Endothelial cell of umbilical vein (primary cell): ENCODE measurements around the gene OSBPL8. TPM values are rescaled to one million over a fixed set of nuclear protein-coding genes. Genes with fewer than 3 reads are reported as not detected.

Source experiments
- BruUV-seq: library from RNA; stranded (reverse); fragments of 400-500 nt; replicated peaks from 2 replicates; lab custom pipeline; 2021; lab: Mats Ljungman, UMichigan
- CTCF ChIA-PET: fragments of 300-600, 350-600 bp; sonication (Branson Sonifier 250); formaldehyde crosslinking; loops from one replicate; lab custom pipeline; 2021; ENCODE audit warnings: antibody characterized with exemption, inconsistent platforms; lab: Charles Lee
- POLR2A ChIA-PET: fragments of 300-600, 350-600 bp; sonication (Branson Sonifier 250); formaldehyde crosslinking; loops from one replicate; lab custom pipeline; 2021; ENCODE audit warnings: antibody characterized with exemption, inconsistent platforms; lab: Charles Lee
- DNase-seq: peaks from one replicate; pipeline ENCODE4 v3.0.0-alpha.2; 2011; ENCODE audit warnings: low read depth, low spot score
- FAIRE-seq: peaks from 2 replicates; lab custom pipeline; 2011; peaks lifted over from hg19 to GRCh38; lab: Jason Lieb, UNC
- H2AFZ ChIP-seq: 2 replicates; pipeline ENCODE4 v1.6.0; 2012; ENCODE audit warnings: low read depth, low read length, control low read depth, inconsistent platforms
- H3K27ac ChIP-seq: 2 replicates; pipeline ENCODE4 v1.5.1; 2011; ENCODE audit warnings: low read depth, mild to moderate bottlenecking, control low read depth, low read length, moderate library complexity; ENCODE audit not compliant: insufficient read depth
- H3K27me3 ChIP-seq, 2 experiments: 2 replicates each; pipeline versions ENCODE4 v1.6.0 to v1.6.1; 2011; ENCODE audit warnings: low read length in 2 of 2, mixed read lengths in 1 of 2; ENCODE audit not compliant: control insufficient read depth in 2 of 2, insufficient read depth in 2 of 2
- H3K36me3 ChIP-seq, 2 experiments: 2 replicates in 1 of 2; 3 replicates in 1 of 2; pipeline ENCODE4 v1.5.1; 2011; ENCODE audit warnings: low read length in 2 of 2, mild to moderate bottlenecking in 1 of 2, moderate library complexity in 1 of 2; ENCODE audit not compliant: control insufficient read depth in 2 of 2, insufficient read depth in 2 of 2; ENCODE audit errors: extremely low read depth in 1 of 2
- H3K4me1 ChIP-seq: 3 replicates; pipeline ENCODE4 v1.5.1; 2011; ENCODE audit warnings: mild to moderate bottlenecking, low read length; ENCODE audit not compliant: control insufficient read depth, insufficient read depth; ENCODE audit errors: extremely low read depth
- H3K4me2 ChIP-seq: 2 replicates; pipeline ENCODE4 v1.6.1; 2011; ENCODE audit warnings: low read length, control low read depth, mixed read lengths; ENCODE audit not compliant: insufficient read depth
- H3K4me3 ChIP-seq, 3 experiments: fragments of 200-600 bp in 1 of 3; sonication (generic), shearing (Covaris generic) in 1 of 3; replicated peaks in 1 of 3; 2 replicates each; pipeline ENCODE4 v1.5.1; 2011 to 2016; ENCODE audit warnings: control low read depth in 3 of 3, low read length in 3 of 3, mild to moderate bottlenecking in 2 of 3, inconsistent platforms in 1 of 3, low read depth in 1 of 3, moderate library complexity in 1 of 3; ENCODE audit not compliant: insufficient read depth in 1 of 3
- H3K79me2 ChIP-seq: 2 replicates; pipeline ENCODE4 v1.6.0; 2012; ENCODE audit warnings: low read length, inconsistent platforms; ENCODE audit not compliant: control insufficient read depth, insufficient read depth
- H3K9ac ChIP-seq: replicated peaks from 2 replicates; pipeline ENCODE3; 2011; ENCODE audit warnings: low read length, control low read depth; ENCODE audit not compliant: insufficient read depth; ENCODE audit errors: extremely low read depth
- H3K9me1 ChIP-seq: replicated peaks from 3 replicates; pipeline ENCODE4 v1.6.0; 2011; ENCODE audit warnings: mild to moderate bottlenecking, low read length; ENCODE audit not compliant: control insufficient read depth, insufficient read depth; ENCODE audit errors: extremely low read depth
- H3K9me3 ChIP-seq: replicated peaks from 2 replicates; pipeline ENCODE4 v1.5.1; 2012; ENCODE audit warnings: low read length, inconsistent platforms; ENCODE audit not compliant: control insufficient read depth, insufficient read depth
- H4K20me1 ChIP-seq: replicated peaks from 2 replicates; pipeline ENCODE3; 2011; ENCODE audit warnings: mild to moderate bottlenecking, low read length; ENCODE audit not compliant: control insufficient read depth, insufficient read depth; ENCODE audit errors: extremely low read depth
- EZH2 ChIP-seq: IDR thresholded peaks from 2 replicates; pipeline ENCODE4 v1.6.1; 2012; ENCODE audit warnings: borderline replicate concordance, low read depth, mild to moderate bottlenecking, moderate library complexity, low read length, inconsistent platforms; ENCODE audit not compliant: severe bottlenecking
- FOS ChIP-seq: IDR thresholded peaks from 2 replicates; pipeline ENCODE4 v1.6.1; 2011; ENCODE audit warnings: mild to moderate bottlenecking, low read length, moderate library complexity, borderline replicate concordance; ENCODE audit not compliant: insufficient read depth
- GATA2 ChIP-seq: IDR thresholded peaks from 2 replicates; pipeline ENCODE4 v1.7.0; 2011; ENCODE audit warnings: low read depth, mild to moderate bottlenecking, moderate library complexity, mixed read lengths, low read length; ENCODE audit not compliant: insufficient read length, insufficient read depth
- JUN ChIP-seq: IDR thresholded peaks from 2 replicates; pipeline ENCODE4 v1.6.1; 2011; ENCODE audit warnings: borderline replicate concordance, low read depth; ENCODE audit not compliant: insufficient read length, insufficient read depth
- MYC ChIP-seq: IDR thresholded peaks from one replicate; pipeline ENCODE4 v1.6.1; 2011; ENCODE audit warnings: mild to moderate bottlenecking, low read depth, low read length
- POLR2A ChIP-seq: IDR thresholded peaks from 2 replicates; pipeline ENCODE4 v1.6.1; 2012; ENCODE audit warnings: low read depth, mild to moderate bottlenecking, control low read depth, low read length
- POLR2AphosphoS5 ChIP-seq: IDR thresholded peaks from 2 replicates; pipeline ENCODE4 v1.6.1; 2012; ENCODE audit warnings: low read depth, mild to moderate bottlenecking, control low read depth, low read length, moderate library complexity; ENCODE audit not compliant: insufficient read depth
- dilution Hi-C: fragments of 300-500 bp; cut with MboI; formaldehyde crosslinking; loops from one replicate; pipeline ENCODE4 v1.15.0; 2019; ENCODE audit warnings: low sequenced_read_pairs; ENCODE audit not compliant: extremely low pct_ligation_motif_present
- intact Hi-C: fragments of 100-400 bp; cut with micrococcal nuclease; formaldehyde crosslinking; loops from one replicate; pipeline ENCODE4 v1.10.0; 2022
- polyA plus RNA-seq, 4 experiments: library from polyadenylated mRNA; depleted of rRNA in 3 of 4; stranded (reverse) in 3 of 4; unstranded in 1 of 4; fragments of >200 nt; gene quantifications; 2 replicates each; pipeline versions ENCODE4 v1.2.1 to v1.2.3, GENCODE V29; 2011 to 2012; ENCODE audit warnings: missing spikeins in 1 of 4
- total RNA-seq: library from RNA; stranded (reverse); gene quantifications from 2 replicates; pipeline ENCODE4 v1.2.3, GENCODE V29; 2021
- TF ChIP-seq, protein P1 (sequence below): IDR thresholded peaks from 2 replicates; pipeline ENCODE4 v1.6.1; 2011; ENCODE audit not compliant: insufficient read depth, insufficient read length
- TF ChIP-seq, protein P2 (sequence below), 2 donors: IDR thresholded peaks; 1 replicate in 1 of 2; 2 replicates in 1 of 2; pipeline ENCODE4 v1.5.1; 2011; ENCODE audit warnings: low read length in 2 of 2, mild to moderate bottlenecking in 2 of 2, moderate library complexity in 2 of 2, control low read depth in 1 of 2, inconsistent platforms in 1 of 2, low read depth in 1 of 2; ENCODE audit not compliant: insufficient read depth in 1 of 2; ENCODE audit errors: extremely low read depth in 1 of 2

The OSBPL8 gene
- total and polyA plus RNA-seq, 2 donors (not counting 3 experiments of a cell fraction or from before 2014, with no cell fraction given): 10.3 to 47.6 TPM

DNA sequence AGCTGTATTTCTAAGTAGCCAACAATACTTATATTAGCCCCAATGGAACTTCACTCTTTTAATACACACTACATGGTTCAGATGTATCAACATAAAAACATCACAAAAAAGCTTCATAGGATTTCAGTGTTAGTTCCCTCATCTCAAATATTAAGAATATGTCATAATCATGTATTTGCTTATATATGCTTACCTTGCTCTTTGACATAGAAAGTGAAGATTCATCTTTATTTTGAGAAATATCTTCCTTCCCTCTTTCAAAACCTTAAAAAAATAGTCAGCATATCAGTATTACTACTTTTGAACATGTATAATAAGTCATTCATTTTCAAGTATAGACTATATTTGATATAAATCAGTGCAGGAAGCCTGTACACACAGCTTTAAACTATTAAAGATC, 149.2 kb downstream of the OSBPL8 start:
- dilution Hi-C loops (no loop called here), intact Hi-C loops (no loop called here)
- no peaks in the 10 kb centered on the region for H3K9me3 ChIP-seq
- H3K27me3 ChIP-seq: no peaks in the 10 kb centered on the region
- no peak overlapping the region for H3K9ac ChIP-seq
- H4K20me1 ChIP-seq: no peaks in the 10 kb centered on the region
- BruUV-seq: no TSS peak
- H3K27ac ChIP-seq: no peak overlapping the region
- TF ChIP-seq, protein P1, sequence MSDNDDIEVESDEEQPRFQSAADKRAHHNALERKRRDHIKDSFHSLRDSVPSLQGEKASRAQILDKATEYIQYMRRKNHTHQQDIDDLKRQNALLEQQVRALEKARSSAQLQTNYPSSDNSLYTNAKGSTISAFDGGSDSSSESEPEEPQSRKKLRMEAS: no peak
- no peak for TF ChIP-seq JUN
- TF ChIP-seq POLR2AphosphoS5: no peak
- no peak for TF ChIP-seq POLR2A
- no peak for TF ChIP-seq MYC
- TF ChIP-seq FOS: no peak
- TF ChIP-seq GATA2: no peak
- TF ChIP-seq, protein P2, sequence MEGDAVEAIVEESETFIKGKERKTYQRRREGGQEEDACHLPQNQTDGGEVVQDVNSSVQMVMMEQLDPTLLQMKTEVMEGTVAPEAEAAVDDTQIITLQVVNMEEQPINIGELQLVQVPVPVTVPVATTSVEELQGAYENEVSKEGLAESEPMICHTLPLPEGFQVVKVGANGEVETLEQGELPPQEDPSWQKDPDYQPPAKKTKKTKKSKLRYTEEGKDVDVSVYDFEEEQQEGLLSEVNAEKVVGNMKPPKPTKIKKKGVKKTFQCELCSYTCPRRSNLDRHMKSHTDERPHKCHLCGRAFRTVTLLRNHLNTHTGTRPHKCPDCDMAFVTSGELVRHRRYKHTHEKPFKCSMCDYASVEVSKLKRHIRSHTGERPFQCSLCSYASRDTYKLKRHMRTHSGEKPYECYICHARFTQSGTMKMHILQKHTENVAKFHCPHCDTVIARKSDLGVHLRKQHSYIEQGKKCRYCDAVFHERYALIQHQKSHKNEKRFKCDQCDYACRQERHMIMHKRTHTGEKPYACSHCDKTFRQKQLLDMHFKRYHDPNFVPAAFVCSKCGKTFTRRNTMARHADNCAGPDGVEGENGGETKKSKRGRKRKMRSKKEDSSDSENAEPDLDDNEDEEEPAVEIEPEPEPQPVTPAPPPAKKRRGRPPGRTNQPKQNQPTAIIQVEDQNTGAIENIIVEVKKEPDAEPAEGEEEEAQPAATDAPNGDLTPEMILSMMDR (IDR thresholded peaks at IDR 0.05; ENCODE audit: extremely low read depth in 1 of 2, insufficient read depth in 1 of 2, low read depth in 1 of 2, low read length in 2 of 2): no peak
- no peak for TF ChIP-seq EZH2
- H3K79me2 ChIP-seq: no peaks in the 10 kb centered on the region
- no peaks in the 10 kb centered on the region for H3K4me1 ChIP-seq
- ChIA-PET POLR2A (no interaction called here), CTCF (interaction anchor here (1.3 kb wide), 1 partner anchor 13 kb away, joined by 3 read pairs; no protein-coding TSS in a partner anchor)
- no peaks in the 10 kb centered on the region for H3K36me3 ChIP-seq
- H3K9me1 ChIP-seq: no peaks in the 10 kb centered on the region
- no peak overlapping the region for H3K4me2 ChIP-seq
- no peak overlapping the region for H3K4me3 ChIP-seq
- H2AFZ ChIP-seq: no peak overlapping the region
- DNase-seq (no peak), FAIRE-seq (no peak)
